NCI-H2107 (cell line): Measurements from ENCODE around the gene MAT1A.

Experiments used
- DNase-seq: peaks from one replicate; lab custom pipeline; 2025; lab: John Stamatoyannopoulos, UW

The MAT1A gene

GRCh38 chr10:80281784-80282765 is 7.4 kb downstream of the MAT1A start:
- no peak for DNase-seq

DNA sequence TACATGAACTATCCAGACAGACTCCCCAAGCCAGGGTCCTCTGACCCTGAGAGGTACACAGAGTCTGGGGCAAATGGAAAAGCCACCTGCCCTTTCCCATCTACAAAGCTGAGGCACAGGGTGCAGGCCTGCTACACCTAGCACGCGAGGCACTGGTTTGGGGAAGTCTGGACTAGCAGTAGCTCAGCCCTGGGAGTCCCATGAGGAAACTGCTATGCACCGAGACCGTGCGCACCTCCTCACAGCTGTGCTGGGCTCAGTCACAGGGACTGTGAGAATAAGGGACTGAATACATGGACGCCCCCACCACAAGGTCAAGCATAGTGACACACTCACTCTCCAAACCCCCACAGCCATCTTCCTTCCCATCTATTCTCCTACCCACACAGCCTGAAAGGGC is 8.2 kb downstream of the MAT1A start:
- no peak for DNase-seq

- no peak for DNase-seq
These were observed 9.2 kb downstream of the MAT1A start for GRCh38 chr10:80280071-80280800.

DNA sequence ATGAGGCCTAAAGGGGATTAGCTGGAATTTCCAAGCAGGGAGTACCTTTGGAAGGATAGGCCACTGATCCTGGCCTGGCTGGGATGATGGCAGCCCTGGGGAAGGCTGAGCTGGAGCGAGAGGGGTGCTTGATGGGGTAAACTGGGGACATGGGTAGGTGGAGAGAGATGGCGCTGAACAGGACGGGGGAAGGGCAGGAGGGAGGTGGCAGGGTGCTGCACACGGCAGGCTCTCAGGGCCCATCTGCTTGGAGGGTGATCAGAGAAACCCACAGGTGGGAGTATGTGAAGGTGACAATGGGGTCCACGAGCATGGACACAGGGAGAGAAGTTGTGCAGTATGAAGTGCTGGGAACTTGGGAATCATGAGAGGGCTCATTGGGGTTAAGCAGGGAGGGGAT is 10.3 kb downstream of the MAT1A start:
- no peak for DNase-seq

- no peak for DNase-seq
These were observed 11.0 kb downstream of the MAT1A start for GRCh38 chr10:80278480-80278879.

DNA sequence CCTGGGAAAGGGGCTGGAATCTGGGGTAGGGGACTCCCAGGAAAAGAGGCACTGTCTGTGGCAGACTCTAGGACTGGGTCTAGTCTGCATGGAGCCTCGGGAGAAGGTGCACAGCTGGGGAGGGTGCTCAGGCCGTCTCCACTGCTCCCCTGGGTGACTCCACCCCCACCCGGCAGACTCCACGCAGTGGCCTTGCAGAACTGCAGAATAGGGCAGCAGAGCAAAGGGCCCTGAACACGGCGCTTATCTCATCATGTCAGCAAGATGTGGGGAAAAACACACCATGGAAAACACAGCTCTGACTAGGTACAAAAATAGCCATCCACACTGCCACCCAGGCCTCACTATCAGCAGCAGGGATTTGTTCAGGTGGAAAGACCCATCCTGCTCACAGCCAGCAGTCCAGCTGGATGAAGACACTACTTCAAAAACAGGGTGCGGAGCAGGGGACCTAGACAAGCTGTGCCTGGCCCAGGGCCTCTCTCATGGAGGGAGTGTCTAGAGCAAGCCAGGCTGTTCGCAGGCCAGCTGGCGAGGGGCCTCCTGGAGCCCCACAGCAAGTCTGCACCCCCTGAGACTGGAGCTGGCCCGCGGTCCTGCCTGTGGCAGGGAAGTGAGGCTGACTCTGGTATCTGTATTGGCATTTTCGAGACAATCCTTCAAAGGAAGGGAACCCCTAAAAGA is 11.7 kb downstream of the MAT1A start:
- DNase-seq = no peak

DNA sequence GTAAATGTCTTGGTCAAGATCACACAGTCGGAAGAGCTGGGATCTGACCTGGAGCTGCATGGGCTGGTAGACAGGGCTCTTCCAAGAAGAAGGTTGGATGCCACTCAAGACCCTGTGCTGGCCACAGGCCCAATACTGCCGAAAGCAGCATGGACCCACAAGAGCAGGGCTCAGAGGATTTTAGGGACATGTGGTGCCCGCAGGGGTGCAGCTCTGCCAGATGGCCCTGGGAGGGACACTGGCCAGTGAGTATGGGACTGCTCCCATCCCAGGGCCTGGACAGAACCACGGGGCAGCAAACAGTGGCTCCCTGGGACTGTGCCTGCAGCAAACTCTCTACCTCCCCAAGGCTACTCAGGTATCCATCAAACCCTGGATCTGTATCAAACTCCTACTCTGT is 12.4 kb downstream of the MAT1A start:
- DNase-seq = no peak

GRCh38 chr10:80276335-80276734 is 13.1 kb downstream of the MAT1A start:
- DNase-seq = no peak

- DNase-seq = no peak
These were observed 13.7 kb downstream of the MAT1A start for GRCh38 chr10:80275756-80276155.

- DNase-seq = no peak
These were observed 14.3 kb downstream of the MAT1A start for GRCh38 chr10:80275135-80275498.

GRCh38 chr10:80274396-80275134 is 14.9 kb downstream of the MAT1A start:
- no peak for DNase-seq

GRCh38 chr10:80273523-80274170 is 15.8 kb downstream of the MAT1A start:
- no peak for DNase-seq

DNA sequence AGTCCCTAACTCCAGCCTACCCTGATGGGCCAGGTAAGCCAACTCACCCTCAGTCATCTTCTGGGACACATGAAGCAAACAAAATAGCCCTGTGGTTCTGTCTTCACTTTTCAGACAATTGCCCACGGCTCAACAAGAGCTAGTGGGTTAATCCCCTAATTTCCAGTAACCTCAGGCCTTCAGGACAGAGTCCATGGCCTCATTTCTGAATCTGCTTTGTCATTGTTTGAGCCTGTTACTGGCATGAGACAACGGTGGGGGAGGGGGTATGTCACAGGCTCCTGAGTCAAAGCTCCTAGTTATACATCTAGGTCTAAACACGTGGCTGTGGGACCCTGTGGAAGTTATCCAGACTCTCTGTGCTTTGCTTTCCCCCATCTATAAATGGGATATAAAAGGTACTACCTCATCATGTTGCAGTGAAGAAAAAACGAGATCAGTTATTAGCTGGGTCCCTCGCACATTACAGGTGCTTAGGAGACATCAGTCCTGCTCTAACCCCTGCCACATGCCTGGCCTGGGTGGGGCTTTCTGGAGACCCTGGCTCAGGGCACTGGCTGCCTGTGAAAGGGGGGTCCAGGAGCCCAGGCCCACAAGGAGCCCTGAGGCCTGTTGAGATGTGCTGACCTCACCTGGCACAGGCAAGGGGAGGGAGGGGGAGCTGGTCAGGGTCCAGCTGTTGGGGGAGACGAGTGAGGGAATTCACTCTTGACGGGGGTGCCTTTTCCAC is 16.5 kb downstream of the MAT1A start:
- DNase-seq = no peak

- no peak for DNase-seq
These were observed 18.0 kb downstream of the MAT1A start for GRCh38 chr10:80271416-80271815.

GRCh38 chr10:80270887-80271286 is 18.6 kb downstream of the MAT1A start:
- DNase-seq = no peak

- no peak for DNase-seq
These were observed 20.4 kb downstream of the MAT1A start for GRCh38 chr10:80268938-80269588.

DNA sequence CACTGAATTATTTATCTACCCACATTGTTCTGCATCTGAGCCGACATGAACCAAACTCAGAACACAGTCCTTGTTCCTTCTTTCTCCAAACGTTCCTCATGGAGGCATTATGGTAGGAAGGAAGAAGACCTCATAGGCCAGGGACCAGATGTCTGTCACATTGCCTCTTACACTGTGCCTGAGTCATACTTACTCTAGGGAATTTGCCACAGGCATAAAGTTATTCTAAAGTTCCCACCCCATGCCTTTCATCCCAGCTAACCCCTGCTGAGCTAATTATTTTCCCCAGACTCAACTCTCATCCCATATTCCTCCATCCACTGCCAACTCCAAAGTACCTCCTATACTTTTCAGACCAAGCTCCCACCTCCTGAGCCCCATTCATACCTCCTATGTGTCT is 21.2 kb downstream of the MAT1A start:
- DNase-seq = no peak

DNA sequence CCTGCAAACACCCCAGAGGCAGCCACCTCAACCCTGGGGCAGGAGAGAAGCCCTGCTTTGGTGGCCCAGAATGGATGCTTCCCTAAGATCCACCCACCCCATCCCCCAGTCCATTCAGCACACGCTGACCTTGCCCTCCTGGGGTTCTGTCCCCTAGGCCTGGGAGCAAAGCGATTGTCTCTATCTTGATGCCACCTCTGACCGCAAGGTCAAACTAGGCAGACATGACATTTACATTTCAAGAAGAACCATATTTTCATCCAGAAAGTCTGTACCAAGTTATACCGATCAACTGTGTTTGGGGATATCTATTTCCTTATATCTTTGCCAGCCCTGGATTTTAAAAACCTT is 23.0 kb downstream of the MAT1A start:
- no peak for DNase-seq

DNA sequence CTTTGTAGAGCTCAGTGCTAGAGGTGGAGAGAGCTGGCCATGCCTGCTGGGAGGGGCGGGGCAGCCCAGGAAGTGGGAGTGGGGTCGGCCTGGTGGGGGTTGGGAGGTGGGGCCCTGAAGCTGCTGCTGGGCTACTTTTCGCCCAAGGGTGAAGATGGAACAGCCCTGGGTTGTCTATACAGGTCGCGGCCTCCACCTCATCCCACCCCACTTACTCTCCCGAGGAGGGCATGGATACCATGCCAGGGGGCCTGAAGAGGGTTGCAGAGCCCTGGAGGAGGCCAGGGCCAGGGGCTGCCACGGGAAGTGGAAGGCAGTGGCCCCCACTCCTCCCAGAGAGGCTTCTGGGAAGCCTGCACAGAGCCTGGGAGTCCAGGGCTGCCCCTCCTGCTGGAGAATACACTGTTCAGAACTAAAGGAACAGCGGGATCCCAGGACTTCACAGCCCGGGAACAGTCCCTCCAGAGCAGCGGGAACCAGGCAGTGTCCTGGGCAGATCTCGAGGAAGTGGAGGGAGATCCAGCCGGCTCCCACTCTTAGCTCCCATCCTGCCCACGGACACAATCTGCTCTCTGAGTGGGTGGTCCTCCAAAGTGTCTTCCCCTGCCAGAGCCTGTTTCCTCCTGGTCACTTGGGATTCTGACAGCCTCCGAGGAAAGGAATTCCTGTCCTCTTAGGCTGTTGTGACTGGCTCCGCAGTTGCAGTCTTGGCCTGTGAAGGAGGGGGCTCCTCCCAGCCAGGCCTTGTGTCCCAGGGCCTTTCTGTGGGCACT is 23.5 kb downstream of the MAT1A start:
- DNase-seq = no peak
